ENCODE measurements around the gene MIGA1.
A peak's percentile ranks its signal among the peaks of the same experiment; 100 is the strongest.
"Not testable (repeated sequence)": the region's sequence is repeated elsewhere in the genome, so short reads cannot be mapped to it uniquely, and the experiment has no call there.

MIGA1 gene

GRCh38 chr1:77850082-77850481 lies 70.6 kb downstream of the MIGA1 start:
- DNase-seq, result no peak

GRCh38 chr1:77857552-77857951 lies 78.1 kb downstream of the MIGA1 start:
- no peak for DNase-seq

DNA sequence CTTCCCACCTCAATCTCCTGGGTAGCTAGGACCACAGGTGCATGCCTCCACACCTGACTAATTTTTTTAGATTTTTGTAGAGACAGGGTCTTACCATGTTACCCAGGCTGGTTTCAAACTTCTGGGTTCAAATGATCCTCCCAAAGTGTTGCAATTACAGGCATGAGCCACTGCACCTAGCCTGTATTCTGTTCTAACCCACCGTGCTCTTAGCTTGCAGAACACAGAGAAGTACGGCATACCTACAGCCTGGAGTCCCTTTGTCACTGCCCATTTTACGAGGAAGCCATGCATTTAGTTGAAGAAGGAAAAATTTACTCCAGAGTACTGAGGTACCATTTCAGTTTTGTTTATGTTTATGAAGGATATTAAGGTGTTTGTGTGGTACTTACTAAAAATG lies 79.3 kb downstream of the MIGA1 start:
- DNase-seq, result no peak

DNA sequence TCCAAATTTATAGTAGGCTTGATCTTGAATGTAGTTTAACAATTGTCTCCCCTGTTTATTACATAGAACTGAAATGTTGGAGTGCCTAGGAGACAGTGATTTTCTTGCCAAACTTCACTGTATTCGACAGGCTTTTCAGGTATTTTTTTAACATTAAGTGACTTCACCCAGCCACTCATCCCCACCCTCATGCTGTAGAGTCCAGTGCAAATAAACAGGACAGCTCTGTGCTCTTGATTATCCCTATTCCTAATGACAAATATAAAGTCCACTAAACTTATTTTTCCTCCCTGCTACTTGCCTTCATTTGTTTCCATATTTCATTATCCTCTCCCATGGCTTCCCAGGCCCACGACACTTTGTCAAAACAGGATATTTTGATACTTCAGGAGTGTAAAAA lies 79.8 kb downstream of the MIGA1 start:
- no peak for DNase-seq

GRCh38 chr1:77866296-77866695 lies 86.8 kb downstream of the MIGA1 start:
- DNase-seq, result no peak

DNA sequence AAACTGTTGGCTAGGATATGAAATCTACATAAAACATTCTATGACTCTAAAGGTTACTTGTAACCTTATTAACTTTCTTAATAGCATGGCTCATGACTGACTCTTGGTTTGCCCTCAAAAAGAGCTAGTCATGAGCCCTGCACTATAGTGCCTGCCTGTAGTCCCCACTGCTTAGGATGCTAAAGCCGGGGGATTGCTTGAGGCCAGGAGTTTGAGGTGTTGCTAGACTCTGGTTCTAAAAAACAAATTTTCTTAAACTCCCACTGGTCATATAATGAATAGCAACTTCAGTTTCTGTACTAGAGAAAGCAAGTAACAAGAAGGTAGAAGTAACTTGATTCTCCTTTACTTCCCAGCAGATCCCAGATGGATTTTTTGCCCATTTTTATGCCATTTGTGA lies 93.2 kb downstream of the MIGA1 start:
- no peak for DNase-seq

- no peak for DNase-seq
Measured at GRCh38 chr1:77873461-77873860, 94.0 kb downstream of the MIGA1 start.

- no peak for DNase-seq
Measured at GRCh38 chr1:77874804-77875445, 95.5 kb downstream of the MIGA1 start.

DNA sequence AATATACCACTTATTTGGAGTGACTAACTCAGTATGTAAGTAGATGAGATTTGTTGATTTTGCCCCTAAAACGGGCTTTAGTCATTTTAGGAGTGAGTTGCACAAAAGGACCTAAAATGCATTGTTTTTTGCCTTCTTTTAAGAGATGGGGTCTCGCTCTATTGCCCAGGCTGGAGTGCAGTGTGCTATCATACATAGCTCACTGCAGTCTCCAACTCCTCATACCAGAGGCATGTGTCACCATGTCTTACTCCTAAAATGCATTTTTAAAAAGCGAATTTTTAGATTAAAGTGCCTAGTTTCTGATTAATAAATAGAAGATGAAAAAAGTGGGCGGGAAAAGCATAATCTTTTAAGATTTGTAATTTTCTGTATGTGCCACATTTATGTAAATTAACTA lies 97.4 kb downstream of the MIGA1 start:
- no peak for DNase-seq

GRCh38 chr1:77881061-77881460 lies 101.6 kb downstream of the MIGA1 start:
- no peak for DNase-seq

- DNase-seq, result no peak
Measured at GRCh38 chr1:77882411-77882810, 103.0 kb downstream of the MIGA1 start.

DNA sequence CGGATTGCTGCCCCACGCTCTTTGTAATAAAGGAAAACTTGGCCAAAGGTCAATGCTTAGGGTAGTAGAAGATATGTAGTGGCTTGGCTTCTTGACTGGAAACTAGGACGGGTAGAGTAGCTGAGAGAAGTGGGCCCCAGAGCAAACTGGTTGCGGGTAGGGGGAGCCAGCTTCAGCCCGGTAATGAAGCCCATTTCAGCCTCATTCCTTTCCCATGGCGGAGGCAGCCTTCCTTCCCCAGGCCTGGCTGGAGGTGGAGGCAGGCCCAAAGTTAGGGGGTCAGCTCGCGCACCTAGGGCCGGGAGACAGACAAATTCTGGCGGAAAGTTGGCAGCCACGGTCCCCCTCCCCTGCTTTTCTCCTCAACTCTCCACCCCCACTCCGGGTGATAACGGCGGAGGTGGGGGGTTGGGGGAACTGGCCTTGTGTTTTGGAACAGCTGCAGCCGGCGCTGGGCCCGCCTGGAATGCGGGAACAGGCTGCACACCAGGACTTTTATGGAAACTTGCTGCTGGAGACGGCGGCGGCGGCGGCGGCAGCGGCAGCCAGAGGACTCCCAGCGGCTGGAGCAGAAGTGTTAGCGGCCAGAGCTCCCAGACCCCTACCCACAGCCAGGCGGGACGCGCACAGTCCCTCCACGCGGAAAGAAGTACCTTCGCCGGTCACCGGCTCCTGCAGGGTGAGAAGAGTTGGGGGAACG lies 108.8 kb downstream of the MIGA1 start, which contains the start of gene NEXN:
Gene NEXN (plus strand): TSS at position 544 of the 700 bp plus-strand sequence. CDS start 27,483 bp downstream, outside the sequence.
- peak; percentile 33 for DNase-seq

- peak; percentile 15 for DNase-seq
Measured at GRCh38 chr1:77888781-77889642, 109.6 kb downstream of the MIGA1 start.

DNA sequence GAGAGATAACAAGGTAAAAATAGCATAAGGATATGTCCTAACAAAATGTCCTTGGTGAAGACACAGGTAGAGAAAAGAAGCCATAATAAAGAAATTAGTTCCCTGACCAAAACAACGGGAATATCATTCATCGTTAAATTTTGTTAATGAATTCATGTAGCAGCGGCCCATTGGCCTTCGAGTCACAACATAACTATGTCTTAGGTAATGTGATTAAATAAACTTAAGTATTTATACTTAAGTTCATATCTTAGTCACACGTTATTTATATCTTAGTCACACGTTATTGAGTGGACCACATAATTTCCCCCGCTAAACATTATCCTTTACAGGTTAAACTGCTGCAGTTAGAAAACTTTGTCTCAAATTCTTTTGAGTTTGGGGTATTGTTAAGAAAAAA lies 110.2 kb downstream of the MIGA1 start:
- no peak for DNase-seq

DNA sequence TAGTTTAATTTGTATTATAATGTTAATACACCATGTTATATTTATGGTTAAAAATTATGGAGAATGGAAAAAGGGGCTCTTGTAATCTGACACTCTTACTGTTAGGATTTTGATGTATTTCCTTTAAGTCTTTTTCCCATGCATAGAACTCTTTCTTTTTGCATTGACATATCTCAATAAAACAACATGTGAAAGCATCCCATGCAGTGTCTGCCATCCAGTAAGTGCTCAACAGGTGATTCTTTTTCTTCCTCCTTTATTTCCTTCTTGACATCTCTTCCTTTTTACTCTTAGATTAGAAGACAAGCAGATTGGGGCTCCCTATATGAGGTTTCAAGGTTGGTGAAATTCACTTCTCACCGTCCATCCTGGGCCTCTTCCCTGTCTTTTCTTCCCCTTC lies 111.8 kb downstream of the MIGA1 start:
- DNase-seq, result no peak

DNA sequence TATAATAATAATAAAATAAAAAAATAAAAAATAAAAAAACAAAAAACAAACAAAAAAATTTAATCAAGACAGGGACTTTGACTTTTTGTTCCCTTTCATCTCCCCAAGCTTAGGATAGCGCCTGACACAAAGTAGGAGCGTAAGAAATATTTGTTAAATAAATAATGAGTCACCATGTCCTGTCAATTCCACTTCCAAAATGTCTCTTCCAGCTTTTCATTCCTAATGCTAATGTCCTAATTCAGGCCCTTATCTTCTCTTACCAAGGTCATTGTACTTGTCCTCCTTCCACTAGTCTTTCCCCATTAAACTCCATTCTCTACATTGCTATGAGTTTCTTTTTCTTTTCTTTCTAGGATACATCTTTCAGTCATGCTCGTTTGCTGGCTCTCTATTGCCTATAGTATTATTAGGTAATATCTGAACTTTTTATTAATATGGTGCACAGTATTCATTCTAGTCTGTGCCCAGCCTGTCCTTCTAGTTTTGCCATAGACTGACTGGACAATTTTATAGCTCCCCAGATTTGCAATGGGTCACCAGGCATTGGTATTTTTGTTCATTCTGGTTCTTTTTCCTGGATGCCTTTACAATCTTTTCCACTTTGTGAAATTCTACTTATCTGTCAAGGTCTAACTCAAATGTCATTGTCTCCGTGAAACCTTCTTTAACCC lies 120.3 kb downstream of the MIGA1 start:
- no peak for DNase-seq

GRCh38 chr1:77900687-77901293 lies 121.3 kb downstream of the MIGA1 start:
- peak; percentile 6 for DNase-seq

GRCh38 chr1:77905603-77906002 lies 126.2 kb downstream of the MIGA1 start:
- no peak for DNase-seq

DNA sequence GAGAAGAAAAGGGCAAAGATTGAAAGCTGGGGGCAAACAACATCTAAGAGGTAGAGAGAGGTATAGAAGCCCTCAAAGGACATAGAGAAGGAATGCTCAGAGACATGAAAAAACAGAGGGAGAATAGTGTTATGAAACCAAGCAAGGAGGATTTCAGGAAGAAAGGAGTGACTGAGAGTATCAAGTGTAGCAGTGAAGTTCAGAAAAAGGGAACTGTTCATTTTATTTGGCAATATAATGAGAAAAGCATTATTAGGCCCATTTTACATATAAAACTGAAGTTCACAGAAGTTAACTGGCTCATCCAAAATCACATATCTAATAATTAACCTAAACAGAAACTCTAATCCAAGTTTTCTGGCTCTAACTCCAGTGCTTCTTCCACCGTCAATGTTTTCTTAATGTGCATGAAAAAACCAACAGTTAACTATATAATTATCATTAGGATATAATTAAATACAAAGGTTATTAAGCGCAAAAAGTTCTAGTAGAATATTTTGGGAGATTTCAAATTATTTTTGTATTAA lies 126.6 kb downstream of the MIGA1 start:
- no peak for DNase-seq

- DNase-seq, result no peak
Measured at GRCh38 chr1:77906624-77907023, 127.2 kb downstream of the MIGA1 start.

DNA sequence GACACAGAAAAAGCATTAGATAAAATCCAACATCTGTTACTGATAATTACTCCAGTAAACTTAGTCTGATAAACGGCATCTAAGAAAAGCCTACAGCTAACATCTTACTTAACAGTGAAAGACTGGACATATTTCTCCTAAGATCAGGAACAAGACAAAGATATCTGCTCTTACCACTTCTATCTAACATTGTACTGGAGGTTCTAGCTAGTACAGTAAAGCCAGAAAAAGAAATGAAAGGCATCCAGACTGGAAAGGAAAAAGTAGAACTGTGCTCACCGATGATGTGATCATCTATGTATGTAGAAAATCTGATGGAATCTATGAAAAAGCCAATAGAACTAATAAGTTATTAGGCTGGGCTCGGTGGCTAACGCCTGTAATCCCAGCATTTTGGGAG lies 130.7 kb downstream of the MIGA1 start:
- no peak for DNase-seq

GRCh38 chr1:77918918-77919317 lies 139.5 kb downstream of the MIGA1 start:
- DNase-seq, result not testable (repeated sequence)
